ENCODE data around the gene ZMIZ2. TPM values are rescaled to one million over a fixed set of nuclear protein-coding genes. Genes with fewer than 3 reads are reported as not detected.
A peak's percentile ranks its signal among the peaks of the same experiment; 100 is the strongest.

ZMIZ2 gene
- polyA plus RNA-seq, 1 donor (not counting 4 experiments of a cell fraction or from before 2014, with no cell fraction given), result 3.2 TPM

DNA sequence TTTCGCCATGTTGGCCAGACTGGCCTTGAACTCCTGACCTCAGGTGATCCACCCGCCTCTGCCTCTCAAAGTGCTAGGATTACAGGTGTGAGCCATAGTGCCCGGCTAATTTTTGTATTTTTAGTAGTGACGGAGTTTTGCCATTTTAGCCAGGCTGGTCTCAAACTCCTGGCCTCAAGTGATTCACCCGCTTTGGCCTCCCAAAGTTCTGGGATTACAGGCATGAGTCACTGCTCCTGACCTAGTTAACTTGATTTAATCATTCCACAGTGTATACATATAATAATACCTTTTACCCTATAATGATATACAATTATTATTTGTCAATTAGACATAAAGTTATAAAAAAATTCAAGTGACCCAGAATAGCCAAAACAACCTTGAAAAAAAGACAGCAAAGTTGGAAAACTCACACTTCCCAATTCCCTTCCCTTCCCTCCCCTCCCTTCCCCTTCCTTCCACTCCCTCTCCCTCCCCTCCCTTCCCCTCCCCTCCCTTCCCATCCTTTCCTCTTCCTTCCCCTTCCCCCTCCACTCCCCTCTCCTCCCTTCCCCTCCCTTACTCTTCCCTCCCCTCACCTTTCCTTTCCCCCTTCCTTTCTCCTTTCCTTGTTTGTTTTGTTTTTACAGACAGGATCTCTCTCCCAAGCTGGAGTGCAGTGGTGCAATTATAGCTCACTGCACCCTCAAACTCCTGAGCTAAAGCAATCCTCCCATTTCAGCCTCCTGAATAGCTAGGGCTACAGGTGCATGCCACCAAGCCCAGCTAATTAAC lies 14.8 kb upstream of the ZMIZ2 start:
- dilution Hi-C loops (cut with MboI; ENCODE audit: extremely low pct_ligation_motif_present, low sequenced_read_pairs), result no loop called here
- Histone ChIP-seq H4K20me1 (ENCODE audit: control insufficient read depth, extremely low read depth, insufficient read depth, low read length) (no peaks in the 10 kb centered on the region), H3K4me1 (ENCODE audit: control insufficient read depth, extremely low read depth, insufficient read depth, low read length) (peaks cover 18% of the 10 kb centered on the region), H3K36me3 (ENCODE audit: control insufficient read depth in 2 of 2, extremely low read depth in 1 of 2, insufficient read depth in 2 of 2, low read length in 2 of 2) (no peaks in the 10 kb centered on the region), H3K79me2 (ENCODE audit: control insufficient read depth, insufficient read depth, low read length) (no peaks in the 10 kb centered on the region), H3K4me3 (ENCODE audit: control insufficient read depth in 2 of 3, extremely low read depth in 1 of 3, insufficient read depth in 2 of 3, low read depth in 1 of 3, low read length in 3 of 3) (no peak overlapping the region), H3K9me3 (ENCODE audit: control insufficient read depth, low read depth, low read length) (no peaks in the 10 kb centered on the region), H3K9me1 (ENCODE audit: control insufficient read depth, extremely low read depth, insufficient read depth, low read length) (no peaks in the 10 kb centered on the region), H3K27ac (ENCODE audit: control insufficient read depth, insufficient read depth, low read length) (peak overlapping the region; percentile 97), H2AFZ (ENCODE audit: control insufficient read depth, low read length) (no peak overlapping the region), H3K4me2 (ENCODE audit: control insufficient read depth, extremely low read depth, insufficient read depth, low read depth, low read length) (no peak overlapping the region), H3K27me3 (ENCODE audit: control insufficient read depth, extremely low read depth, insufficient read depth, low read length) (no peaks in the 10 kb centered on the region), H3K9ac (ENCODE audit: control insufficient read depth, extremely low read depth, insufficient read depth, low read length) (no peak overlapping the region)
- DNase-seq (ENCODE audit: low read depth, low spot score) (no peak), FAIRE-seq (no peak)
- TF ChIP-seq CTCF (optimal IDR thresholded peaks at IDR 0.05 in 1 of 3, IDR thresholded peaks at IDR 0.05 in 1 of 3, conservative IDR thresholded peaks at IDR 0.05 in 1 of 3; ENCODE audit: extremely low read depth in 1 of 3, insufficient read depth in 2 of 3, low read length in 3 of 3) (no peak), EZH2 (IDR thresholded peaks at IDR 0.05; ENCODE audit: low read length) (no peak)

DNA sequence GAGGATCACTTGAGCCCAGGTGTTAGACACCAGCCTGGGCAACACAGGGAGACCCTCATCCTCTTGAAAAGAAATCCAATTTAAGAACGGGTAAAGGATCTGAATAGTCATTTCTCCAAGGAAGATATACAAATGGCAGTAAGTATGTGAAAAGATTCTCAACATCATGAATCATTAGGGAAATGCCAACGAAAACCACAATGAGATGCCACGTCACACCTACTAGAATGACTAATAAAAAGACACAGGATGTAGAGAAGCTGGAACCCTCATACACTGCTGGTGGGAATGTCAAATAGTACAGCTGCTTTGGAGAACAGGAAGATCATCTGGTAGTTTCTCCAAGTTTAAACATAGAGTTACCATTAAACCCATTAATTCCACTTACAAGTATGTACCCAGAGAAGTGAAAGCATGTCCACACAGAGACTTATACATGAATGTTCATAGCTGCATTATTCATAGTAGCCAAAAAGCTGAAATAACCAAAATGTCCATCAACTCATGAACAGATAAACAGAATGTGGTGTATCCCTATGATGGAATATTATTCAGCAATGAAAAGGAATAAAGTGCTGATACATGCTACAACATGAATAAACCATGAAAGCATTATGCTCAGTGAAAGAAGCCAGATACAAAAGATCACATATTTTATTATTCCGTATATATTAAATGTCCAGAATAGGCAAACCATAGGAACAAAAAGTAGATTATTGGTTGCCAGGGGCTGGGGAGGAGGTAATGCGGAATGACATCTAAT lies 13.1 kb upstream of the ZMIZ2 start:
- Histone ChIP-seq H3K9me3 (ENCODE audit: control insufficient read depth, low read depth, low read length) (no peaks in the 10 kb centered on the region), H2AFZ (ENCODE audit: control insufficient read depth, low read length) (peak overlapping the region; percentile 56), H3K27ac (ENCODE audit: control insufficient read depth, insufficient read depth, low read length) (peak overlapping the region; percentile 97), H3K9ac (ENCODE audit: control insufficient read depth, extremely low read depth, insufficient read depth, low read length) (peak overlapping the region; percentile 73), H3K36me3 (ENCODE audit: control insufficient read depth in 2 of 2, extremely low read depth in 1 of 2, insufficient read depth in 2 of 2, low read length in 2 of 2) (no peaks in the 10 kb centered on the region), H3K4me1 (ENCODE audit: control insufficient read depth, extremely low read depth, insufficient read depth, low read length) (peaks cover 18% of the 10 kb centered on the region), H3K4me3 (ENCODE audit: control insufficient read depth in 2 of 3, extremely low read depth in 1 of 3, insufficient read depth in 2 of 3, low read depth in 1 of 3, low read length in 3 of 3) (peak overlapping the region in 1 of 3 experiments; percentile 46), H4K20me1 (ENCODE audit: control insufficient read depth, extremely low read depth, insufficient read depth, low read length) (no peaks in the 10 kb centered on the region), H3K27me3 (ENCODE audit: control insufficient read depth, extremely low read depth, insufficient read depth, low read length) (no peaks in the 10 kb centered on the region), H3K4me2 (ENCODE audit: control insufficient read depth, extremely low read depth, insufficient read depth, low read depth, low read length) (peak overlapping the region; percentile 82), H3K79me2 (ENCODE audit: control insufficient read depth, insufficient read depth, low read length) (no peaks in the 10 kb centered on the region), H3K9me1 (ENCODE audit: control insufficient read depth, extremely low read depth, insufficient read depth, low read length) (no peaks in the 10 kb centered on the region)
- DNase-seq (ENCODE audit: low read depth, low spot score), result peak; percentile 85
- TF ChIP-seq CTCF (optimal IDR thresholded peaks at IDR 0.05 in 1 of 3, IDR thresholded peaks at IDR 0.05 in 1 of 3, conservative IDR thresholded peaks at IDR 0.05 in 1 of 3; ENCODE audit: extremely low read depth in 1 of 3, insufficient read depth in 2 of 3, low read length in 3 of 3), result no peak
- no peak for TF ChIP-seq EZH2 (IDR thresholded peaks at IDR 0.05; ENCODE audit: low read length)
- FAIRE-seq, result peak; percentile 98
- dilution Hi-C loops (cut with MboI; ENCODE audit: extremely low pct_ligation_motif_present, low sequenced_read_pairs), result no loop called here

Data from keratinocyte (primary cell).